ENCODE results near the gene FCER1G. TPM values are rescaled to one million over a fixed set of nuclear protein-coding genes. Genes with fewer than 3 reads are reported as not detected.
A peak's percentile ranks its signal among the peaks of the same experiment; 100 is the strongest.

FCER1G gene
- total RNA-seq, 4 donors from 2014 or later: 16.3 to 70.9 (median 22.3) TPM

DNA sequence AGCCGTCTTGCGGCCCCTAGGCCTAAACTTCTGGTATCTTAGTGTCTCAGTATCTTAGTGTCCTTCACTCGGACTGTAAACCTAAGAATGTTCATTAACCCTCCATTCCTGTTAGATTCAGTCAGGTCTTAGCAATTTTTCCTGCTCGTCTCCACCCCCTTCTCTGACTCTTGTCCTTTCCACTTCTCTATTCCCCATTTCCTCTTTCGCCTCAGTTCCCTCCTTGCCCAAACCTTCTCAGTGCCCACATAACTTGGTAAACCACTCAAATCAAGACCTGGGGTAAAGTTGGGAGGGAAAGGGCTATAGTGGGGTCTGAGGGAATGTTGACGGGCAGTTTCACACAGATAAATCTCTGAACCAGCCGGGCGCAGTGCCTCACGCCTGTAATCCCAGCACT is 726 bp upstream of the FCER1G start:
- H3K9me3 ChIP-seq: no peaks in the 10 kb centered on the region
- DNase-seq: no peak
- intact Hi-C loops (cut with DNase I): no loop called here
- no peak for TF ChIP-seq POLR2A (IDR thresholded peaks at IDR 0.05)
- no peak for TF ChIP-seq CTCF (IDR thresholded peaks at IDR 0.05)
- no peaks in the 10 kb centered on the region for H3K4me1 ChIP-seq
- H3K36me3 ChIP-seq: peaks cover 46 to 57% of the 10 kb centered on the region in 2 donors
- no peak overlapping the region for H3K27ac ChIP-seq
- H3K4me3 ChIP-seq (replicated peaks in 1 of 3): no peak overlapping the region
- no peaks in the 10 kb centered on the region for H3K27me3 ChIP-seq
- 89 to 94% methylated on average over 9 of the region's 9 CpGs for WGBS, 2 donors

DNA sequence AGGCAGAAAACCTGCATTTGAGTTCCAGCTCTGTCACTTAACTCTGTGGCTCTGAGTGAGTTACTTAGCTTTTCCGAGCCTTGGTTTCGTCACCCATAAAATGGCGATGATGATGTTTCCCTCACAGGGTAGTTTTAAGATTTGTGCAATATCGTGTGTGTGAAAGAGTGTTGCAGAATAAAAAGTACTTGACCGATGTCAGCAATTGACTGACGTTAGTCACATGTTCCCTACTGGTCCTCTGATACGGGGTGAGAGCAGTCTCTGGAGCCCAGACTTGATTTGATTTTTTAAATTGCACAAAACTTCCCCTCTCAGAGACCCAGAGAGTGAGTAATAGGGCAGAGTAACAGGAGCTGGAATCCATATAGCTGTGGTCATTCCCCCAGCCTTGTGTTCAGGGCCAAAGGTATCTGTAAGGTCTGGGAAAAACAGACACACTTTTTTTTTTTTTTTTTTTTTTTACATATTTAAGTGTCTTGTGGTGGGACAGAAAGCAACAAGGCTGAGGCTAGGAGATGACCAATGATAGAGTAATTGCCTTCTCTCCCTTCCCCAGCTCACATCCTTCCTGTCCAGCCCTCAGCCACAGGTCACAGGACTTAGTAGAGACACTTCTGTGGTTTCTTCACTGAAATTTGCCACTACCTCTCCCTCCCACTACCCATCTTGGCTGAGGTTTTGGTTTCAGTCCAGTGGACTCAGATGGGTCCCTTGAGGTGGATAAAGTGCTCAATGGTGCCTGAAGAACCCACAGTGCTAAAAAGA is 2.0 kb downstream of the FCER1G start:
- Histone ChIP-seq H3K4me3 (replicated peaks in 1 of 3) (no peak overlapping the region), H3K27ac (peak overlapping the region in 2 of 3 donors; percentile 53 to 60)

GRCh38 chr1:161217831-161218230 is 2.7 kb downstream of the FCER1G start:
- H3K4me3 ChIP-seq (replicated peaks in 1 of 3): no peak overlapping the region
- no peaks in the 10 kb centered on the region for H3K27me3 ChIP-seq
- 66 to 78% methylated on average over 6 of the region's 6 CpGs for WGBS, 2 donors
- H3K4me1 ChIP-seq: no peaks in the 10 kb centered on the region
- no peak for TF ChIP-seq CTCF (IDR thresholded peaks at IDR 0.05)
- no peak for TF ChIP-seq POLR2A (IDR thresholded peaks at IDR 0.05)
- DNase-seq: no peak
- H3K9me3 ChIP-seq: no peaks in the 10 kb centered on the region
- peak overlapping the region in 2 of 3 donors; percentile 6 to 60 for H3K27ac ChIP-seq
- intact Hi-C loops (cut with DNase I): no loop called here
- H3K36me3 ChIP-seq: peaks cover 19 to 24% of the 10 kb centered on the region in 2 donors

More for the DNA sequence above, 2.0 kb downstream of the FCER1G start:
- WGBS, 2 donors: 48 to 58% methylated on average over 7 of the region's 7 CpGs
- no peaks in the 10 kb centered on the region for H3K4me1 ChIP-seq
- intact Hi-C loops (cut with DNase I): no loop called here
- no peak for TF ChIP-seq CTCF (IDR thresholded peaks at IDR 0.05)
- TF ChIP-seq POLR2A (IDR thresholded peaks at IDR 0.05): no peak
- DNase-seq: no peak
- no peaks in the 10 kb centered on the region for H3K9me3 ChIP-seq
- H3K36me3 ChIP-seq: peaks cover 26 to 31% of the 10 kb centered on the region in 2 donors
- no peaks in the 10 kb centered on the region for H3K27me3 ChIP-seq

DNA sequence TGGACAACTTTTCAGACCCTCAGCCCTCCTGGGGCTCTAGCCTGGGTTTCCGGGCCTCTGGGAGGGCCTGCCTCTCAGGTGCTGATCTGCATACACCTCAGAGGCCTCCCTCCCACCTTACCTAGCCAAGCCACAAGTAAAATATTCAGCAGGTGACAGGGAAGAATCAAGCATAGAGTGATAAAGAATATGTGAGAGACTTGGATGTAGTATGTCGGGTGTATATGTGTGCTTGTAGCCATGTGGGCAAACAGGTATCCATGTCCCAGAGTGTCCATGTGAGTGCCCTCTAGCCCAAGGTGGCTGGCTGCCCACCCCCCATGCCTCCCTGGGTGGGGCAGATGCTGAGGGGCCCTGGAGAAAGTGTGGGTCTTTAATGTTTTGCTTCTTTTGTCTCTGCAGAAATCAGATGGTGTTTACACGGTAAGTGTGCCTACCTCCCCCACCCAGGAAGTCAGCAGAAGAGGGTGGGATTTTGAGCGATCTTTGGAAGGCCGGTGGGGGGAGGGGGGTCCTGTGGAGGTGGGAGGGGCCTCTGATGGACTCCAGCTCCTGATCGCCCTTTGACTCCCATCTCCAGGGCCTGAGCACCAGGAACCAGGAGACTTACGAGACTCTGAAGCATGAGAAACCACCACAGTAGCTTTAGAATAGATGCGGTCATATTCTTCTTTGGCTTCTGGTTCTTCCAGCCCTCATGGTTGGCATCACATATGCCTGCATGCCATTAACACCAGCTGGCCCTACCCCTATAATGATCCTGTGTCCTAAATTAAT is 3.4 kb downstream of the FCER1G start:
- Histone ChIP-seq H3K4me3 (replicated peaks in 1 of 3) (no peak overlapping the region), H3K9me3 (no peaks in the 10 kb centered on the region), H3K27me3 (no peaks in the 10 kb centered on the region), H3K36me3 (peaks cover 12 to 18% of the 10 kb centered on the region in 2 donors), H3K4me1 (no peaks in the 10 kb centered on the region), H3K27ac (no peak overlapping the region)
- TF ChIP-seq POLR2A (IDR thresholded peaks at IDR 0.05): no peak
- TF ChIP-seq CTCF (IDR thresholded peaks at IDR 0.05): no peak
- DNase-seq: no peak
- intact Hi-C loops (cut with DNase I): no loop called here
- 72 to 80% methylated on average over 8 of the region's 8 CpGs for WGBS, 2 donors
